Measurements from ENCODE around the gene PLEKHJ1. TPM values are rescaled to one million over a fixed set of nuclear protein-coding genes. Genes with fewer than 3 reads are reported as not detected.

The PLEKHJ1 gene
- polyA plus RNA-seq, 1 of the 3 experiments (the other 2 are of a cell fraction), result 151 TPM

- 0 out of 2 replicates have a peak overlapping the region, but pooled peaks have one; percentile 19 for H2AFZ ChIP-seq (ENCODE audit: low read depth)
Measured at GRCh38 chr19:2235381-2236063, 607 bp downstream of the PLEKHJ1 start.

DNA sequence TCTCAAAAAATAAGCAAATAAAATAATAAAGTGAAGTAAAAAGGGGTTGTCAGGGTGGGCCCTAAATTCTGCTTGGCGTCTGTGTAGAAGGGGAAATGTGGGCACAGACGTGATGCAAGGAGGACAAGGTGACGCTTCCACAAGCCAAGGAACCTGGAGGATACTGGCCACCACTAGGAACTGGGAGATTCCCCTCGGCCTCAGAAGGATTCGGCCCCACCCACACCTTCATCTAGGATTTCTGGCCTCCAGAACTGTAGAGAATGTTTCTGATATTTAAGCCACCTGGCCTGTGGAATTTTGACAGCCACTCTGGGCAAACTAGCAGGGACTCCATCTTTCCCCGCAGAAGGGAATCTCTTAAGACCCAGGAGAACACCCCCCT is 1.1 kb downstream of the PLEKHJ1 start:
- Histone ChIP-seq H3K27me3 (ENCODE audit: insufficient read depth) (no peaks in the 10 kb centered on the region), H3K9ac (peak overlapping the region; percentile 95), H3K9me3 (no peaks in the 10 kb centered on the region), H3K9me2 (no peaks in the 10 kb centered on the region), H3K4me3 (ENCODE audit: low read depth in 2 of 2, low read length in 1 of 2) (peak overlapping the region; percentile 76 to 89), H4K20me1 (ENCODE audit: insufficient read depth) (peaks cover 42% of the 10 kb centered on the region), H3K4me2 (peak overlapping the region; percentile 98), H3F3A (replicated peaks; ENCODE audit: insufficient read depth) (peaks cover 38% of the 10 kb centered on the region), H2AFZ (ENCODE audit: low read depth) (no peak overlapping the region), H3K79me2 (ENCODE audit: insufficient read depth) (peaks cover 78% of the 10 kb centered on the region), H3K4me1 (ENCODE audit: control insufficient read depth in 1 of 2, insufficient read depth in 2 of 2, low read depth in 1 of 2, low read length in 1 of 2) (peaks cover 12 to 37% of the 10 kb centered on the region in 2 experiments; a peak in 3 of 4 replicates), H3K36me3 (replicated peaks in 1 of 2; ENCODE audit: control insufficient read depth in 1 of 2, insufficient read depth in 2 of 2, low read length in 1 of 2) (peaks cover 16 to 20% of the 10 kb centered on the region in 2 experiments), H3K27ac (ENCODE audit: low read depth in 2 of 2, low read length in 1 of 2) (peak overlapping the region; percentile 68 to 93; a peak in 2 of 4 replicates)
- POLR2A ChIA-PET, result interaction anchor here (1.2 to 1.6 kb wide), 2 partner anchors 35 to 81 kb away, joined by 3 to 7 read pairs; no protein-coding TSS in a partner anchor
- DNase-seq, result no peak
- TF ChIP-seq YY1 (IDR thresholded peaks at IDR 0.05; ENCODE audit: low read depth) (no peak), SIN3A (IDR thresholded peaks at IDR 0.05; ENCODE audit: borderline replicate concordance, low read depth, low read length) (no peak), CHD2 (IDR thresholded peaks at IDR 0.05; ENCODE audit: low read length, partially characterized antibody) (no peak), TCF12 (IDR thresholded peaks at IDR 0.05) (no peak), USF2 (IDR thresholded peaks at IDR 0.05; ENCODE audit: borderline replicate concordance, low read depth, low read length) (no peak), ELF1 (IDR thresholded peaks at IDR 0.05) (no peak), NRF1 (IDR thresholded peaks at IDR 0.05; ENCODE audit: low read depth, low read length) (no peak), NFIC (IDR thresholded peaks at IDR 0.05; ENCODE audit: borderline replicate concordance) (no peak), RCOR1 (IDR thresholded peaks at IDR 0.05; ENCODE audit: low read length) (no peak), FOSL2 (IDR thresholded peaks at IDR 0.05; ENCODE audit: borderline replicate concordance, low read depth) (no peak), EP300 (IDR thresholded peaks at IDR 0.05; ENCODE audit: borderline replicate concordance in 1 of 2, low read depth in 1 of 2, low read length in 1 of 2) (no peak), GABPA (IDR thresholded peaks at IDR 0.05; ENCODE audit: low read depth) (no peak), JUND (IDR thresholded peaks at IDR 0.05) (no peak), TEAD4 (IDR thresholded peaks at IDR 0.05; ENCODE audit: borderline replicate concordance, insufficient read depth) (no peak), TAF1 (IDR thresholded peaks at IDR 0.05; ENCODE audit: borderline replicate concordance, low read depth, low read length) (no peak), RFX5 (IDR thresholded peaks at IDR 0.05; ENCODE audit: low read length) (no peak), SMC3 (IDR thresholded peaks at IDR 0.05; ENCODE audit: low read depth, low read length) (no peak), RAD21 (IDR thresholded peaks at IDR 0.05; ENCODE audit: low read length) (no peak)
- TF ChIP-seq, protein P1, sequence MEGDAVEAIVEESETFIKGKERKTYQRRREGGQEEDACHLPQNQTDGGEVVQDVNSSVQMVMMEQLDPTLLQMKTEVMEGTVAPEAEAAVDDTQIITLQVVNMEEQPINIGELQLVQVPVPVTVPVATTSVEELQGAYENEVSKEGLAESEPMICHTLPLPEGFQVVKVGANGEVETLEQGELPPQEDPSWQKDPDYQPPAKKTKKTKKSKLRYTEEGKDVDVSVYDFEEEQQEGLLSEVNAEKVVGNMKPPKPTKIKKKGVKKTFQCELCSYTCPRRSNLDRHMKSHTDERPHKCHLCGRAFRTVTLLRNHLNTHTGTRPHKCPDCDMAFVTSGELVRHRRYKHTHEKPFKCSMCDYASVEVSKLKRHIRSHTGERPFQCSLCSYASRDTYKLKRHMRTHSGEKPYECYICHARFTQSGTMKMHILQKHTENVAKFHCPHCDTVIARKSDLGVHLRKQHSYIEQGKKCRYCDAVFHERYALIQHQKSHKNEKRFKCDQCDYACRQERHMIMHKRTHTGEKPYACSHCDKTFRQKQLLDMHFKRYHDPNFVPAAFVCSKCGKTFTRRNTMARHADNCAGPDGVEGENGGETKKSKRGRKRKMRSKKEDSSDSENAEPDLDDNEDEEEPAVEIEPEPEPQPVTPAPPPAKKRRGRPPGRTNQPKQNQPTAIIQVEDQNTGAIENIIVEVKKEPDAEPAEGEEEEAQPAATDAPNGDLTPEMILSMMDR (IDR thresholded peaks at IDR 0.05), result no peak
- WGBS (ENCODE audit: low lambda C conversion rate), result 58% methylated on average over 4 of the region's 6 CpGs
- CTCF ChIA-PET, result interaction anchor here (0.7 to 8.9 kb wide), 9 partner anchors 9 to 81 kb away, joined by 3 to 116 read pairs (median 8); no protein-coding TSS in a partner anchor

More at GRCh38 chr19:2235381-2236063, 607 bp downstream of the PLEKHJ1 start:
- no peaks in the 10 kb centered on the region for H3K27me3 ChIP-seq (ENCODE audit: insufficient read depth)
- 0 out of 2 replicates have a peak, but pooled peaks have one; percentile 23 for TF ChIP-seq YY1 (IDR thresholded peaks at IDR 0.05; ENCODE audit: low read depth)
- no peak for TF ChIP-seq FOXM1 (IDR thresholded peaks at IDR 0.05; ENCODE audit: low read depth)
- H3K27ac ChIP-seq (ENCODE audit: low read depth in 2 of 2, low read length in 1 of 2), result peak overlapping the region; percentile 68 to 93
- peaks cover 83% of the 10 kb centered on the region for H3K79me2 ChIP-seq (ENCODE audit: insufficient read depth)
- WGBS (ENCODE audit: low lambda C conversion rate), result 0% methylated on average over 2 of the region's 48 CpGs
- H4K20me1 ChIP-seq (ENCODE audit: insufficient read depth), result peaks cover 47% of the 10 kb centered on the region
- ChIA-PET POLR2A (interaction anchor here (0.7 to 1.6 kb wide), 3 partner anchors 35 to 81 kb away, joined by 3 to 7 read pairs (median 3); no protein-coding TSS in a partner anchor), CTCF (interaction anchor here (0.5 to 8.9 kb wide), 25 partner anchors 11 to 158 kb away, joined by 3 to 116 read pairs (median 4); partner anchors contain the start of genes JSRP1 and LINGO3)
- H3F3A ChIP-seq (replicated peaks; ENCODE audit: insufficient read depth), result peaks cover 32% of the 10 kb centered on the region
- H3K9me2 ChIP-seq, result no peaks in the 10 kb centered on the region
- H3K4me3 ChIP-seq (ENCODE audit: low read depth in 2 of 2, low read length in 1 of 2), result peak overlapping the region; percentile 76 to 89
- H3K4me1 ChIP-seq (ENCODE audit: control insufficient read depth in 1 of 2, insufficient read depth in 2 of 2, low read depth in 1 of 2, low read length in 1 of 2), result peaks cover 18 to 43% of the 10 kb centered on the region in 2 experiments; a peak in 3 of 4 replicates
- peak overlapping the region; percentile 98 for H3K4me2 ChIP-seq
- H3K9ac ChIP-seq, result peak overlapping the region; percentile 95
- peak; percentile 58 for DNase-seq
- no peaks in the 10 kb centered on the region for H3K9me3 ChIP-seq
- H3K36me3 ChIP-seq (replicated peaks in 1 of 2; ENCODE audit: control insufficient read depth in 1 of 2, insufficient read depth in 2 of 2, low read length in 1 of 2), result peaks cover 10 to 20% of the 10 kb centered on the region in 2 experiments
